ENCODE measurements around the gene CSDE1.

Gene CSDE1

DNA sequence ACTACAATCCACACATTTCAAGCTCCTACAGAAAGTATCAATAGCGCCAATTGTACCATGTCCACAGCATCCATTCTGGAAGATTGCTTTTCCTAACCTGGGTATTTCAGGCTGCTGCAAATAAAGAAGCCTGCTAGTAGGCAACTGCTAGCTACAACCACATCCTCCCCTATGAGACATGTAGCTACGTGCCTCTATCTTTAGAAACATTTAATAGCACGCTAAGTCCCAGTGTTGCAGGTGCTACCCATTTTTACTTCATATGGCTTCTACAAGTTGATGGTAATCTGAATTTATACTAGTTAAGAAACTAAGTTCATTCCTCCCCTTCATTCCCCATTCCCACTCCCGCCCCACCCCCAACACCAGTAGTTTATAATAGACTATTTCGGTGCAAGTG lies 55.0 kb downstream of the CSDE1 start:
- no peak overlapping the region for H3K27ac Mint-ChIP-seq
- H3K4me1 Mint-ChIP-seq = peaks cover 28% of the 10 kb centered on the region
- peaks cover 13% of the 10 kb centered on the region for H3K36me3 Mint-ChIP-seq (ENCODE audit: low read depth)
- H3K27me3 Mint-ChIP-seq (ENCODE audit: low read depth) = no peaks in the 10 kb centered on the region
- H3K9me3 Mint-ChIP-seq = no peaks in the 10 kb centered on the region
- no peak overlapping the region for H3K4me3 Mint-ChIP-seq
- TF ChIP-seq, protein P1, sequence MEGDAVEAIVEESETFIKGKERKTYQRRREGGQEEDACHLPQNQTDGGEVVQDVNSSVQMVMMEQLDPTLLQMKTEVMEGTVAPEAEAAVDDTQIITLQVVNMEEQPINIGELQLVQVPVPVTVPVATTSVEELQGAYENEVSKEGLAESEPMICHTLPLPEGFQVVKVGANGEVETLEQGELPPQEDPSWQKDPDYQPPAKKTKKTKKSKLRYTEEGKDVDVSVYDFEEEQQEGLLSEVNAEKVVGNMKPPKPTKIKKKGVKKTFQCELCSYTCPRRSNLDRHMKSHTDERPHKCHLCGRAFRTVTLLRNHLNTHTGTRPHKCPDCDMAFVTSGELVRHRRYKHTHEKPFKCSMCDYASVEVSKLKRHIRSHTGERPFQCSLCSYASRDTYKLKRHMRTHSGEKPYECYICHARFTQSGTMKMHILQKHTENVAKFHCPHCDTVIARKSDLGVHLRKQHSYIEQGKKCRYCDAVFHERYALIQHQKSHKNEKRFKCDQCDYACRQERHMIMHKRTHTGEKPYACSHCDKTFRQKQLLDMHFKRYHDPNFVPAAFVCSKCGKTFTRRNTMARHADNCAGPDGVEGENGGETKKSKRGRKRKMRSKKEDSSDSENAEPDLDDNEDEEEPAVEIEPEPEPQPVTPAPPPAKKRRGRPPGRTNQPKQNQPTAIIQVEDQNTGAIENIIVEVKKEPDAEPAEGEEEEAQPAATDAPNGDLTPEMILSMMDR (IDR thresholded peaks at IDR 0.05; ENCODE audit: unreplicated experiment in 3 of 3) = no peak

DNA sequence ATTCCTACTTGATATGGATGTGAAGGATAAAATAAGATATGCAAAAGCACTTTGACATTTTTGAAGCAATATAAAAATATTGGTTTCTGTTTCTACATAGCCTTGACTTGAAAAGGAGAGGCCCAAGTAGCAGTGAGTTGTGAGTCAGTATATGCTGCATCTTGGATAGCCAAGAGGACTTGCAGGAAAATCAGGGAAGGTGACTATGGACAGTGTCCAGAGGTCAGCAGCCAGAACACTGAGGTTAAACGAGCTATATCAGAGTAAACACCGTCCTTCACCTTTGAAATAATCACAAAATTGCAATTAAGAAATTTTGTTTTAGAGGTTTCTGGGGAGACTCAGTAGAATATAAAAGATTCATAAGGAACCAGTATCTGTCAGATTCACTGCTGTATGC lies 55.9 kb downstream of the CSDE1 start:
- Mint-ChIP-seq H3K9me3 (no peaks in the 10 kb centered on the region), H3K27ac (no peak overlapping the region), H3K27me3 (ENCODE audit: low read depth) (no peaks in the 10 kb centered on the region), H3K4me3 (no peak overlapping the region), H3K36me3 (ENCODE audit: low read depth) (peaks cover 5% of the 10 kb centered on the region), H3K4me1 (peaks cover 28% of the 10 kb centered on the region)
- TF ChIP-seq, protein P1 (IDR thresholded peaks at IDR 0.05; ENCODE audit: unreplicated experiment in 3 of 3) = no peak

DNA sequence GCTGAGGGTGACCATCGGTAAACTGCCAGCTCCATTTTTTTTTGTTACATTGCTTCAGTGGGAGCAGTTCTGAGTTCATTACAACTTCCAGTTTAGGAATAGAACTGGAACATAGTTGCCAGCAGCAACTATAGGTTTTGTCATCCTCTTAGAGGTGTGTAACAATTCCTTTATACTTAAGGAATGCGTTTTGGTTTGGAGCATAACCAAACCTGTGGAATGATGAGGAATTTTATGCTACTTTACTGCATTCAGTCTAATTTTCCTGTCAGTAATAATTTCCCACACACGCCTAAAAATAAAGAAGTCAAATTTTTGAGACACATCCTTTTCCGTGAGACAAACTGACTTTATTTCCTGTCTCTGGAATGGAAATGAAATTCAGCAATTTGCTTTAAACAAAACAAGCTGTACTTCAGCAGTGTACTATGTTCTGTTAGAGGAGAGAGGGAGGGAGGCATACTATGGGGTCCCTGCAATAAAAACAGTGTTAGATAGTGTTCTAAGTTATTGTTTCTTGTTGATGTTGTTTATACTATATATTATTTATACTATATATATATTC lies 57.7 kb downstream of the CSDE1 start:
- Mint-ChIP-seq H3K27ac (no peak overlapping the region), H3K36me3 (ENCODE audit: low read depth) (no peaks in the 10 kb centered on the region), H3K27me3 (ENCODE audit: low read depth) (no peaks in the 10 kb centered on the region), H3K4me3 (no peak overlapping the region), H3K4me1 (peaks cover 36% of the 10 kb centered on the region), H3K9me3 (no peaks in the 10 kb centered on the region)
- TF ChIP-seq, protein P1 (IDR thresholded peaks at IDR 0.05; ENCODE audit: unreplicated experiment in 3 of 3) = no peak

DNA sequence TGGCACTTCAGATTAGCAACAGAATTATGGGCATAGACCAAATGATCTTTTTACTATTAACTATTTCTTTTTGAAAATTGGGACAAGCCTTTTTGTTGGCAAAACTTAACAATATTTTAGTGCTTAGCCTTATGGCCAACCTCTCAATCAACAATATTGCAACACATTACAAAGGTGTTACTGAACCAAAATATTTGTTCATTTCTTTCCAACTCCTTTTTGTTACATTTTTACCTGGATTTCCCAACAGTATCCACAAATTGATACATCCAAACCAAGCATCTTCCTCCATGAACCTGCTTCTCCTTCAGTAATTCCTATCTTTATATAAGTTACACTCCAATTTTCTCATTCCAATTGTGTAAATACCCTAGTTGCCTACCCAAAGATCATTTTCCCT lies 61.0 kb downstream of the CSDE1 start:
- no peaks in the 10 kb centered on the region for H3K36me3 Mint-ChIP-seq (ENCODE audit: low read depth)
- no peak overlapping the region for H3K4me3 Mint-ChIP-seq
- H3K9me3 Mint-ChIP-seq = no peaks in the 10 kb centered on the region
- H3K27ac Mint-ChIP-seq = no peak overlapping the region
- no peaks in the 10 kb centered on the region for H3K27me3 Mint-ChIP-seq (ENCODE audit: low read depth)
- peaks cover 9% of the 10 kb centered on the region for H3K4me1 Mint-ChIP-seq
- TF ChIP-seq, protein P1 (IDR thresholded peaks at IDR 0.05; ENCODE audit: unreplicated experiment in 3 of 3) = no peak

DNA sequence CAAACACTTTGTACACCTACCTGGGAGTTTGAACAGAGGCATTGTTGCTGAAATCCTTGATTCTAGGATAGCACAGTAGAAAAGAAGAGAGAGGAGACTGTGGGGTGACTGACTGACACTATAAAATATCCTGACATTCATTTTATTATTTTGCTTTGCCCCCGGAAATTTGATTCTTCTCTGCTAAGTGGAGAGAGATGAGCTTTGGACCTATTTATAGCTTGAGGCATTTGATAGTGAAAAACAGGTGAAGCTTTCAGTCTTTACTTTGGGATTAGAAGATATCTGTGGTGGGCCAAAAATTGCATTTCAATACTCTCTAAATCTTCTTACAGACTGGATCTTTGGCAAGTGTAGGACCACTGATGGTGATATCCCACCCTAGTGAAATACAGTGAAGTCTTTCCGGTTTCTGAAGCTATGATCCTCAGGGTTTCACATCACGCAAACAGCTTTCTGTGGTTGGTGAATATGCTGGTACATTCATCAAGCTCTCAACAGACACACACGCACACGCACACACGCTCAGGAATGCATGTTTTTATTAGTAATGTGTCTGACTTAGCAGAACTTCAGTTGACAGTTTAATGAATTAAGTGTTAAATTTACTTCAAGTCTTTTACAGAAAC lies 62.2 kb downstream of the CSDE1 start, which contains the start of gene AMPD1:
AMPD1 (minus strand) TSS at position 117 of the 629 bp plus-strand sequence; CDS start at position 42, 75 bp downstream.
- peaks cover 9% of the 10 kb centered on the region for H3K4me1 Mint-ChIP-seq
- TF ChIP-seq, protein P1 (IDR thresholded peaks at IDR 0.05; ENCODE audit: unreplicated experiment in 3 of 3) = no peak
- H3K9me3 Mint-ChIP-seq = no peaks in the 10 kb centered on the region
- H3K27me3 Mint-ChIP-seq (ENCODE audit: low read depth) = no peaks in the 10 kb centered on the region
- H3K36me3 Mint-ChIP-seq (ENCODE audit: low read depth) = no peaks in the 10 kb centered on the region
- peak within 1 kb of the TSS in 2 of 3 experiments; percentile 33 to 56 for H3K27ac Mint-ChIP-seq
- peak within 1 kb of the TSS in 2 of 3 experiments; percentile 70 for H3K4me3 Mint-ChIP-seq

All from nephron (organoid).